ENCODE results near the gene OPCML. TPM values are rescaled to one million over a fixed set of nuclear protein-coding genes. Genes with fewer than 3 reads are reported as not detected.

OPCML gene
- total RNA-seq, 1 experiment from 2014 or later, result 0.94 TPM

DNA sequence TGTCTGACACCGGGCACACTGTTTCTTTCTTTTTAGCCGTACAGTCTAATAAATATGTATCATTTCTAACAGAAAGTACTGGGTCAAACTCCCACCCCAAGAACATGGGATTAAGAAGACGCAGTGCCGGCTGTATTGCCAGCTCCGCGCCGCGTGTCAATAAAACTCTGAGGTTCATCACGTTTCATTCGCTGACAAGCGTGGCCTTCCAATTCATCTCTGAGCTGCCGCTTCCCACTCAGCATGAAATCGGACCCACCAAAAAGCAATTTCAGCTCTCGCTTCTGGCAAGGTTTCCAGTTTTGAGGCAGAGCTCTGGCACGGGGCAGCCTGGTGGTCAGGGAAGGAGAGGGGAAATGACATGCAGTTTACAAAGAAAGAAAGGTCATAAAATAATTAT is 819.8 kb downstream of the OPCML start:
- Histone ChIP-seq H4K8ac (replicated peaks; ENCODE audit: insufficient read length, low read depth, low read length) (no peak overlapping the region), H3K79me1 (ENCODE audit: insufficient read depth, low read depth, low read length, poor library complexity, severe bottlenecking) (no peaks in the 10 kb centered on the region), H3K79me2 (ENCODE audit: insufficient read depth, low read length) (no peaks in the 10 kb centered on the region), H3K18ac (ENCODE audit: insufficient read length, low read depth, low read length) (no peak overlapping the region), H2AK5ac (ENCODE audit: insufficient read length, low read length) (no peak overlapping the region), H3K27me3 (ENCODE audit: insufficient read depth, low read length) (no peaks in the 10 kb centered on the region), H2BK120ac (ENCODE audit: low read depth, low read length, poor library complexity, severe bottlenecking) (no peak overlapping the region), H4K20me1 (ENCODE audit: control insufficient read depth, insufficient read depth, insufficient read length) (no peaks in the 10 kb centered on the region), H3K14ac (ENCODE audit: insufficient read depth, low read length) (no peak overlapping the region), H3K9ac (ENCODE audit: extremely low read depth, insufficient read length, low read length) (no peak overlapping the region), H4K91ac (ENCODE audit: insufficient read length, low read depth, low read length) (no peak overlapping the region), H2BK12ac (ENCODE audit: insufficient read length, low read depth, low read length) (no peak overlapping the region), H3K4me2 (ENCODE audit: insufficient read depth, insufficient read length, low read length) (no peak overlapping the region), H2AFZ (ENCODE audit: low read length) (no peak overlapping the region), H4K5ac (ENCODE audit: insufficient read length, low read depth, low read length) (no peak overlapping the region), H3K56ac (ENCODE audit: insufficient read length, low read depth, low read length) (no peak overlapping the region), H3K27ac (ENCODE audit: insufficient read length, low read depth, low read length) (no peak overlapping the region), H3K4ac (ENCODE audit: low read depth, low read length) (no peak overlapping the region), H3T11ph (ENCODE audit: low read length) (no peak overlapping the region), H2BK15ac (ENCODE audit: low read depth, low read length) (no peak overlapping the region), H2BK20ac (ENCODE audit: low read depth, low read length, poor library complexity, severe bottlenecking) (no peak overlapping the region), H3K23me2 (ENCODE audit: insufficient read length, low read depth, low read length, poor library complexity, severe bottlenecking) (no peaks in the 10 kb centered on the region), H3K9me3 (ENCODE audit: control insufficient read depth, low read depth, low read length) (no peaks in the 10 kb centered on the region), H2BK5ac (ENCODE audit: insufficient read length, low read length) (no peak overlapping the region), H3K4me1 (ENCODE audit: insufficient read depth, low read length) (no peaks in the 10 kb centered on the region), H3K23ac (ENCODE audit: insufficient read length, low read depth, low read length) (no peak overlapping the region)
- no peak for TF ChIP-seq CTCF (conservative IDR thresholded peaks at IDR 0.05)
- Mint-ChIP-seq H3K4me3 (no peak overlapping the region), H3K4me1 (peaks cover 2 to 11% of the 10 kb centered on the region in 2 experiments; a peak in 2 of 4 replicates), H3K9me3 (no peaks in the 10 kb centered on the region), H3K27ac (no peak overlapping the region), H3K36me3 (ENCODE audit: insufficient read depth in 1 of 3, low read depth in 3 of 3) (no peaks in the 10 kb centered on the region), H3K27me3 (ENCODE audit: low read depth) (no peaks in the 10 kb centered on the region)
- no peak for DNase-seq
- no CpG with 5 or more reads among the region's 15 CpGs for WGBS (ENCODE audit: extremely low coverage, insufficient read length, low lambda C conversion rate)

All from H9 (cell line).